H1 (cell line): Measurements from ENCODE around the gene C15orf40. TPM values are rescaled to one million over a fixed set of nuclear protein-coding genes. Genes with fewer than 3 reads are reported as not detected.

Experiments
- CTCF ChIA-PET: fragments of 300-600 bp; sonication (Branson Sonifier 250); formaldehyde crosslinking; loops from one replicate; lab custom pipeline; 2021; ENCODE audit not compliant: partially characterized antibody; lab: Charles Lee
- POLR2A ChIA-PET: fragments of 300-600 bp; sonication (Branson Sonifier 250); formaldehyde crosslinking; loops from one replicate; lab custom pipeline; 2021; ENCODE audit warnings: inconsistent platforms; ENCODE audit not compliant: partially characterized antibody; lab: Charles Lee
- DNase-seq, 2 experiments: peaks; one replicate each; pipeline versions ENCODE4 v3.0.0 to v3.0.0-alpha.2; 2010 to 2022; ENCODE audit warnings: low spot score in 2 of 2, low read depth in 1 of 2, mixed read lengths in 1 of 2
- FAIRE-seq: peaks from 2 replicates; lab custom pipeline; 2011; peaks lifted over from hg19 to GRCh38; lab: Jason Lieb, UNC
- H2AFZ ChIP-seq: 2 replicates; pipeline ENCODE4 v1.8.1; 2012; ENCODE audit warnings: low read length, inconsistent platforms
- H2AK5ac ChIP-seq: 2 replicates; pipeline ENCODE4 v1.6.1; 2013; ENCODE audit warnings: low read depth, low read length
- H2BK120ac ChIP-seq: replicated peaks from 2 replicates; pipeline ENCODE3; 2013; ENCODE audit warnings: low read depth, low read length, inconsistent platforms
- H2BK12ac ChIP-seq: 2 replicates; pipeline ENCODE4 v1.6.1; 2013; ENCODE audit warnings: low read depth, low read length
- H2BK15ac ChIP-seq: 2 replicates; pipeline ENCODE4 v1.6.1; 2013; ENCODE audit warnings: low read length
- H2BK20ac ChIP-seq: 2 replicates; pipeline ENCODE4 v1.6.1; 2013; ENCODE audit warnings: low read length
- H2BK5ac ChIP-seq: 2 replicates; pipeline ENCODE4 v1.6.1; 2013; ENCODE audit warnings: low read depth, low read length
- H3K14ac ChIP-seq: 2 replicates; pipeline ENCODE4 v1.6.1; 2013; ENCODE audit warnings: inconsistent platforms; ENCODE audit not compliant: insufficient read length
- H3K18ac ChIP-seq: 2 replicates; pipeline ENCODE4 v1.6.1; 2013; ENCODE audit warnings: low read length; ENCODE audit errors: extremely low read depth
- H3K23ac ChIP-seq: 2 replicates; pipeline ENCODE4 v1.6.1; 2013; ENCODE audit warnings: inconsistent platforms; ENCODE audit not compliant: insufficient read length
- H3K23me2 ChIP-seq: 2 replicates; pipeline ENCODE4 v1.6.1; 2013; ENCODE audit warnings: low read depth, low read length
- H3K27ac ChIP-seq: 2 replicates; pipeline ENCODE4 v1.6.1; 2011; ENCODE audit warnings: low read depth, low read length, inconsistent platforms
- H3K27me3 ChIP-seq, 4 experiments: replicated peaks in 1 of 4; 1 replicate in 1 of 4; 2 replicates in 3 of 4; pipeline versions ENCODE4 v1.6.1 to v1.8.1; 2011 to 2013; ENCODE audit warnings: low read length in 3 of 4, mild to moderate bottlenecking in 3 of 4, inconsistent platforms in 2 of 4, mixed read lengths in 2 of 4, moderate library complexity in 1 of 4; ENCODE audit not compliant: control insufficient read depth in 3 of 4, insufficient read depth in 3 of 4; ENCODE audit errors: extremely low read depth in 1 of 4
- H3K36me3 ChIP-seq, 4 experiments: 2 replicates each; pipeline versions ENCODE4 v1.6.1 to v1.8.1; 2011 to 2013; ENCODE audit warnings: mild to moderate bottlenecking in 4 of 4, low read length in 3 of 4, moderate library complexity in 2 of 4, control low read depth in 1 of 4, inconsistent platforms in 1 of 4; ENCODE audit not compliant: insufficient read depth in 4 of 4, control insufficient read depth in 2 of 4
- H3K4ac ChIP-seq: replicated peaks from 2 replicates; pipeline ENCODE3; 2013; ENCODE audit warnings: low read length, low read depth, mixed read lengths, inconsistent platforms; ENCODE audit not compliant: insufficient read length
- H3K4me1 ChIP-seq, 4 experiments: replicated peaks in 1 of 4; 1 replicate in 1 of 4; 2 replicates in 3 of 4; pipeline versions ENCODE4 v1.6.1 to v1.8.1; 2011 to 2013; ENCODE audit warnings: low read length in 3 of 4, inconsistent platforms in 2 of 4, mixed read lengths in 1 of 4; ENCODE audit not compliant: insufficient read depth in 4 of 4, control insufficient read depth in 3 of 4
- H3K4me2 ChIP-seq, 2 experiments: 2 replicates each; pipeline versions ENCODE4 v1.6.1 to v1.8.1; 2011 to 2013; ENCODE audit warnings: low read depth in 2 of 2, low read length in 2 of 2, control low read depth in 1 of 2, inconsistent platforms in 1 of 2, mild to moderate bottlenecking in 1 of 2; ENCODE audit not compliant: insufficient read depth in 1 of 2
- H3K4me3 ChIP-seq, 4 experiments: fragments of 200-600, 300-600 bp in 1 of 4; sonication (generic), shearing (Covaris generic), sonication (Bioruptor Twin) in 1 of 4; 2 replicates each; pipeline versions ENCODE4 v1.5.1 to v1.8.1; 2011 to 2016; ENCODE audit warnings: low read length in 4 of 4, low read depth in 3 of 4, control low read depth in 2 of 4, inconsistent platforms in 2 of 4, mild to moderate bottlenecking in 2 of 4, mixed read lengths in 1 of 4, moderate library complexity in 1 of 4; ENCODE audit not compliant: insufficient read depth in 2 of 4; ENCODE audit errors: extremely low read depth in 1 of 4
- H3K56ac ChIP-seq: replicated peaks from 2 replicates; pipeline ENCODE3; 2013; ENCODE audit warnings: low read depth, mild to moderate bottlenecking, mixed read lengths, low read length, inconsistent platforms; ENCODE audit not compliant: insufficient read length
- H3K79me1 ChIP-seq: 2 replicates; pipeline ENCODE4 v1.6.1; 2013; ENCODE audit warnings: low read depth, low read length, control low read depth
- H3K79me2 ChIP-seq, 2 experiments: 2 replicates each; pipeline versions ENCODE4 v1.6.1 to v1.8.1; 2012 to 2013; ENCODE audit warnings: low read length in 2 of 2, mild to moderate bottlenecking in 2 of 2, inconsistent platforms in 1 of 2; ENCODE audit not compliant: insufficient read depth in 2 of 2, control insufficient read depth in 1 of 2
- H3K9ac ChIP-seq, 4 experiments: replicated peaks in 1 of 4; 1 replicate in 1 of 4; 2 replicates in 3 of 4; pipeline versions ENCODE4 v1.6.1 to v1.8.1; 2011 to 2013; ENCODE audit warnings: low read depth in 3 of 4, low read length in 3 of 4, control low read depth in 2 of 4, mild to moderate bottlenecking in 2 of 4, moderate library complexity in 2 of 4, inconsistent platforms in 1 of 4; ENCODE audit errors: extremely low read depth in 1 of 4
- H3K9me3 ChIP-seq, 2 experiments: 2 replicates each; pipeline versions ENCODE4 v1.6.1 to v1.8.1; 2012 to 2013; ENCODE audit warnings: mild to moderate bottlenecking in 2 of 2, moderate library complexity in 2 of 2, control low read depth in 1 of 2, inconsistent platforms in 1 of 2, low read depth in 1 of 2, low read length in 1 of 2, mixed read lengths in 1 of 2; ENCODE audit not compliant: insufficient read depth in 2 of 2
- H4K20me1 ChIP-seq, 2 experiments: replicated peaks in 1 of 2; 2 replicates each; pipeline versions ENCODE3 to v1.8.1; 2011 to 2013; ENCODE audit warnings: inconsistent platforms in 2 of 2, low read length in 2 of 2, mild to moderate bottlenecking in 1 of 2; ENCODE audit not compliant: insufficient read depth in 2 of 2, control insufficient read depth in 1 of 2
- H4K5ac ChIP-seq: 2 replicates; pipeline ENCODE4 v1.6.1; 2013; ENCODE audit warnings: low read length, low read depth, mixed read lengths, inconsistent platforms; ENCODE audit not compliant: insufficient read length
- H4K8ac ChIP-seq: 2 replicates; pipeline ENCODE4 v1.8.0; 2013; ENCODE audit warnings: mild to moderate bottlenecking, moderate library complexity, low read length, inconsistent platforms; ENCODE audit not compliant: insufficient read depth; ENCODE audit errors: extremely low read depth
- H4K91ac ChIP-seq: replicated peaks from 2 replicates; pipeline ENCODE3; 2013; ENCODE audit warnings: low read length, mixed read lengths, inconsistent platforms; ENCODE audit not compliant: insufficient read length
- CEBPB ChIP-seq: IDR thresholded peaks from 2 replicates; pipeline ENCODE4 v1.6.1; 2012; ENCODE audit warnings: low read depth, low read length
- EZH2 ChIP-seq: fragments of 200-600 bp; sonication (generic); IDR thresholded peaks from 2 replicates; pipeline ENCODE4 v1.7.1; 2012; ENCODE audit warnings: low read depth, mild to moderate bottlenecking, moderate library complexity, low read length, inconsistent platforms; ENCODE audit not compliant: severe bottlenecking
- GABPA ChIP-seq: IDR thresholded peaks from 2 replicates; pipeline ENCODE4 v1.6.1; 2011; ENCODE audit warnings: mild to moderate bottlenecking, low read length, moderate library complexity, borderline replicate concordance; ENCODE audit not compliant: insufficient read depth
- RXRA ChIP-seq: IDR thresholded peaks from 2 replicates; pipeline ENCODE4 v1.6.1; 2011; ENCODE audit warnings: low read depth, mild to moderate bottlenecking, low read length, moderate library complexity; ENCODE audit not compliant: insufficient read depth
- SIN3A ChIP-seq, 2 experiments: IDR thresholded peaks in 1 of 2; conservative IDR thresholded peaks in 1 of 2; 2 replicates each; pipeline ENCODE4 v1.6.1; 2011 to 2012; ENCODE audit warnings: low read length in 2 of 2, improper control_type of control experiment in 1 of 2, low read depth in 1 of 2, mild to moderate bottlenecking in 1 of 2
- SP2 ChIP-seq: IDR thresholded peaks from 2 replicates; pipeline ENCODE4 v1.6.1; 2012; ENCODE audit warnings: mild to moderate bottlenecking, low read length, inconsistent platforms
- WGBS, 2 experiments: shearing (Covaris generic) in 1 of 2; methylation state at CpG; one replicate each; pipeline versions ENCODE4 v1.1.6 to v1.1.7; 2013 to 2015; ENCODE audit warnings: low lambda C conversion rate in 2 of 2, mixed read lengths in 2 of 2, inconsistent platforms in 1 of 2, low coverage in 1 of 2, missing lambda C conversion rate in 1 of 2; ENCODE audit not compliant: insufficient replicate concordance in 2 of 2, insufficient coverage in 1 of 2, insufficient read length in 1 of 2; ENCODE audit errors: extremely low coverage in 1 of 2, missing lambda C conversion rate in 1 of 2; 5-methylcytosine and 5-hydroxymethylcytosine counted together
- polyA plus RNA-seq, 7 experiments: library from polyadenylated mRNA; depleted of rRNA in 3 of 7; stranded (reverse) in 5 of 7; unstranded in 2 of 7; fragments of >200 nt in 5 of 7; fragments of 200-250 nt in 2 of 7; gene quantifications; 1 replicate in 5 of 7; 2 replicates in 1 of 7; 4 replicates in 1 of 7; pipeline versions ENCODE4 v1.2.1 to v1.2.3, GENCODE V29; 2011 to 2013; ENCODE audit warnings: missing spikeins in 2 of 7, mixed read lengths in 2 of 7
- total RNA-seq: library from RNA; stranded (reverse); fragmentation: NEBNext Ultra II Directional; extraction: Animal tissue kit (Norgen Biotek cat#: 25700); gene quantifications from 2 replicates; pipeline ENCODE4 v1.2.1, GENCODE V29; 2021

Gene C15orf40
- total and polyA plus RNA-seq, 2 of the 8 experiments (the other 6 are each of a cell fraction or from before 2014, with no cell fraction given): 10.7 TPM

- H3K23ac ChIP-seq: no peak overlapping the region
- no peak overlapping the region for H3K4me3 ChIP-seq
- 70% methylated on average over 3 of the region's 3 CpGs; no CpG with 5 or more reads in 1 of the 2 experiments for WGBS, 2 experiments
- no peaks in the 10 kb centered on the region for H3K36me3 ChIP-seq
- ChIA-PET POLR2A (interaction anchor here (1.3 to 1.8 kb wide), 3 partner anchors 10 to 434 kb away, joined by 3 read pairs; partner anchors contain the start of gene RAMAC), CTCF (interaction anchor here (1.1 to 2.4 kb wide), 3 partner anchors 13 to 119 kb away, joined by 4 to 13 read pairs (median 4); no protein-coding TSS in a partner anchor)
- no peak overlapping the region for H2BK20ac ChIP-seq
- H3K9ac ChIP-seq: no peak overlapping the region
- no peaks in the 10 kb centered on the region for H3K27me3 ChIP-seq
- H2BK12ac ChIP-seq: no peak overlapping the region
- FAIRE-seq: no peak
- H2BK5ac ChIP-seq: no peak overlapping the region
- H3K9me3 ChIP-seq: no peaks in the 10 kb centered on the region
- H3K18ac ChIP-seq: no peak overlapping the region
- peaks cover 0 to 3% of the 10 kb centered on the region in 2 experiments for H4K20me1 ChIP-seq
- no peak overlapping the region for H2AK5ac ChIP-seq
- no peak overlapping the region for H4K8ac ChIP-seq
- H2BK120ac ChIP-seq: no peak overlapping the region
- no peak for DNase-seq
- H3K79me2 ChIP-seq: no peaks in the 10 kb centered on the region
- no peak overlapping the region for H4K5ac ChIP-seq
- no peak overlapping the region for H3K4ac ChIP-seq
- no peak overlapping the region for H3K4me2 ChIP-seq
- H3K56ac ChIP-seq: no peak overlapping the region
- H3K23me2 ChIP-seq: no peaks in the 10 kb centered on the region
- H2BK15ac ChIP-seq: no peak overlapping the region
- H3K4me1 ChIP-seq: no peaks in the 10 kb centered on the region
- H3K14ac ChIP-seq: no peak overlapping the region
- no peak overlapping the region for H2AFZ ChIP-seq
- no peak overlapping the region for H4K91ac ChIP-seq
- no peak overlapping the region for H3K27ac ChIP-seq
- H3K79me1 ChIP-seq: no peaks in the 10 kb centered on the region
- TF ChIP-seq RXRA (no peak), SIN3A (conservative IDR thresholded peaks at IDR 0.05 in 1 of 2, IDR thresholded peaks at IDR 0.05 in 1 of 2; ENCODE audit: low read depth in 1 of 2, low read length in 2 of 2) (no peak), EZH2 (no peak), SP2 (no peak), CEBPB (no peak), GABPA (no peak)
These were observed 41.3 kb downstream of the C15orf40 start for GRCh38 chr15:82970078-82970686.
